Peyer's patch (tissue), 4 donors: Measurements from ENCODE around the gene HRH4. TPM values are rescaled to one million over a fixed set of nuclear protein-coding genes. Genes with fewer than 3 reads are reported as not detected.
A peak's percentile ranks its signal among the peaks of the same experiment; 100 is the strongest.

ENCODE experiments used
- DNase-seq, 3 donors: peaks; one replicate each; pipeline ENCODE4 v3.0.0-alpha.2; 2017 to 2019
- H3K27ac ChIP-seq, 4 donors: fragments of 200-600 bp; sonication (generic); one replicate each; pipeline ENCODE4 v1.5.1; 2016 to 2019
- H3K27me3 ChIP-seq, 2 donors: fragments of 200-600 bp; sonication (generic); one replicate each; pipeline ENCODE4 v1.5.1; 2019
- H3K36me3 ChIP-seq, 3 donors: fragments of 200-600 bp; sonication (generic); one replicate each; pipeline ENCODE4 v1.5.1; 2016 to 2019
- H3K4me1 ChIP-seq, 4 donors: fragments of 200-600 bp; sonication (generic); one replicate each; pipeline ENCODE4 v1.5.1; 2016 to 2019
- H3K4me3 ChIP-seq, 4 donors: fragments of 200-600 bp; sonication (generic); 1 replicate in 3 of 4; 2 replicates in 1 of 4; pipeline ENCODE4 v1.5.1; 2016 to 2019; ENCODE audit warnings: mild to moderate bottlenecking in 1 of 4
- H3K9me3 ChIP-seq, 4 donors: fragments of 200-600 bp; sonication (generic); one replicate each; pipeline ENCODE4 v1.5.1; 2016 to 2019; ENCODE audit warnings: mild to moderate bottlenecking in 1 of 4
- POLR2A ChIP-seq, 2 donors: fragments of 450-650 bp; IDR thresholded peaks; one replicate each; pipeline ENCODE4 v1.5.1; 2017; ENCODE audit warnings: antibody characterized with exemption in 2 of 2, mild to moderate bottlenecking in 2 of 2, moderate library complexity in 2 of 2
- total RNA-seq, 4 donors: library from RNA; depleted of rRNA; stranded (reverse); fragments of >200 nt; gene quantifications; one replicate each; pipeline ENCODE4 v1.1.0, GENCODE V29; 2016
- TF ChIP-seq, protein P1 (sequence below), 6 experiments: fragments of 450-650 bp in 4 of 6; fragments of 200-600 bp in 2 of 6; sonication (generic) in 1 of 6; IDR thresholded peaks; one replicate each; pipeline ENCODE4 v1.5.1; 2017 to 2019; ENCODE audit warnings: antibody characterized with exemption in 6 of 6, mild to moderate bottlenecking in 3 of 6, moderate library complexity in 1 of 6

HRH4 gene
- total RNA-seq, 4 donors from 2014 or later, result not detected

DNA sequence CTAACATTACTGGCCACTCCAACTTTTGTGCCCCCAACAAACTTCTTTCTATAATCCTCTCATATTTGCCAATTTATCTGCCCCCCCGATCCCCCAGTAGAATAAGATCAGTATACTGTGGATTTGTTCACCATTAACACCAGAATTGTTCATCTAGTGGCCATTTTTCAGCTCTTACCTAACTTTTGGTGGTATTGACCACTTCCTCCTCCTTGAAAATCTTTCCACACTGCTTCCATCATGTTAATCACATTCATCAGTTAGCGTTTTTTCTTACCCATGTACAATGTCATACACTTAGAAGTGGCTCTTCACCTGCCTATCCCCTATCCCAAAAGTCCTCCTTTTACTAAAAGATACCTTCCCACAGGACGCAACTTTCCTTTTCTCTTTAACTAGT, 27.8 kb upstream of the HRH4 start:
- peaks cover 0 to 12% (median 0%) of the 10 kb centered on the region in 3 donors for H3K36me3 ChIP-seq
- H3K4me1 ChIP-seq, result no peaks in the 10 kb centered on the region
- no peak for TF ChIP-seq POLR2A (IDR thresholded peaks at IDR 0.05)
- TF ChIP-seq, protein P1, sequence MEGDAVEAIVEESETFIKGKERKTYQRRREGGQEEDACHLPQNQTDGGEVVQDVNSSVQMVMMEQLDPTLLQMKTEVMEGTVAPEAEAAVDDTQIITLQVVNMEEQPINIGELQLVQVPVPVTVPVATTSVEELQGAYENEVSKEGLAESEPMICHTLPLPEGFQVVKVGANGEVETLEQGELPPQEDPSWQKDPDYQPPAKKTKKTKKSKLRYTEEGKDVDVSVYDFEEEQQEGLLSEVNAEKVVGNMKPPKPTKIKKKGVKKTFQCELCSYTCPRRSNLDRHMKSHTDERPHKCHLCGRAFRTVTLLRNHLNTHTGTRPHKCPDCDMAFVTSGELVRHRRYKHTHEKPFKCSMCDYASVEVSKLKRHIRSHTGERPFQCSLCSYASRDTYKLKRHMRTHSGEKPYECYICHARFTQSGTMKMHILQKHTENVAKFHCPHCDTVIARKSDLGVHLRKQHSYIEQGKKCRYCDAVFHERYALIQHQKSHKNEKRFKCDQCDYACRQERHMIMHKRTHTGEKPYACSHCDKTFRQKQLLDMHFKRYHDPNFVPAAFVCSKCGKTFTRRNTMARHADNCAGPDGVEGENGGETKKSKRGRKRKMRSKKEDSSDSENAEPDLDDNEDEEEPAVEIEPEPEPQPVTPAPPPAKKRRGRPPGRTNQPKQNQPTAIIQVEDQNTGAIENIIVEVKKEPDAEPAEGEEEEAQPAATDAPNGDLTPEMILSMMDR (IDR thresholded peaks at IDR 0.05), result no peak
- H3K9me3 ChIP-seq, result no peaks in the 10 kb centered on the region
- no peaks in the 10 kb centered on the region for H3K27me3 ChIP-seq
- no peak overlapping the region for H3K27ac ChIP-seq
- H3K4me3 ChIP-seq, result no peak overlapping the region
- DNase-seq, result no peak

DNA sequence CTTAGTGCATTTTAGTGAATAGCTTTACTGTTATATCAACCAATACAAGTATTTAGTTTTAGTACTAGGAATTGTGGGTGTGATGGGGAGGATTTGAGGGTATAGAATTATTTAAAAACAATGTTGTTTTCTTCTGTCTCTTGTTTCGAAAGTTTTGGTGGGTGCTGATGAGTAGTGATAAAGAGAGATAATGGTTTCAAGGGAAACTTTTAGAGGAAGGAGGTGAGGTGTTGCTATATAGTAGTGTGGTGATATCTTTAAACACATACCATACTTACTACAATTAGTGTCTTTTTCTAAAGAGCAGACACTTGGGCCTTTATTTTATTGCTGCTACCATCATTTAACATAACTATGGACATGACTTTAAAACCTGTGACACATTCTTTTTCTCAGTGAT, 23.5 kb upstream of the HRH4 start:
- no peak for DNase-seq
- Histone ChIP-seq H3K4me1 (no peaks in the 10 kb centered on the region), H3K27me3 (no peaks in the 10 kb centered on the region), H3K36me3 (peaks cover 0 to 21% (median 0%) of the 10 kb centered on the region in 3 donors), H3K27ac (no peak overlapping the region), H3K4me3 (no peak overlapping the region), H3K9me3 (no peaks in the 10 kb centered on the region)
- TF ChIP-seq POLR2A (IDR thresholded peaks at IDR 0.05), result no peak
- TF ChIP-seq, protein P1 (IDR thresholded peaks at IDR 0.05), result no peak

DNA sequence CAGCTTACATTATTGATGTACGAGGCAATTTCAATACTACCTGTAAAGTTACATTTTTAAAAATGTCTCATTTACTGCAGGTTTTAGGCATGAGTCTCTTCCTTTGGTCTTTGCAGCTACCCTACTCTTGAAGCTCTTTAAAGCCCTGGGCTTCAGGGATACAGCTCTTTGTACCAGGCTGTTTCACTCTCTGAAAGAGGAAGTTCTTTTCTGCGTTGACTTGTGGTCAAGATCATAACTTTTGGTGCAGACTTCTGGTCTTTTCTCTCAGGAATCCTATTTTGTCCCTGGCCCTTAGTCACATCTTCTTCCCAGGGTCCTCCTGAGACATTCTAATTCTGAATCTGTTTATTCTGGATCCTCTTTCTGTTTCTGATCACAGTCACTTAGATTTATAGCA, 16.6 kb upstream of the HRH4 start:
- no peak overlapping the region for H3K27ac ChIP-seq
- H3K9me3 ChIP-seq, result no peaks in the 10 kb centered on the region
- DNase-seq, result no peak
- H3K36me3 ChIP-seq, result peaks cover 0 to 41% (median 0%) of the 10 kb centered on the region in 3 donors
- no peak overlapping the region for H3K4me3 ChIP-seq
- no peaks in the 10 kb centered on the region for H3K4me1 ChIP-seq
- no peaks in the 10 kb centered on the region for H3K27me3 ChIP-seq
- TF ChIP-seq, protein P1 (IDR thresholded peaks at IDR 0.05), result no peak
- no peak for TF ChIP-seq POLR2A (IDR thresholded peaks at IDR 0.05)

DNA sequence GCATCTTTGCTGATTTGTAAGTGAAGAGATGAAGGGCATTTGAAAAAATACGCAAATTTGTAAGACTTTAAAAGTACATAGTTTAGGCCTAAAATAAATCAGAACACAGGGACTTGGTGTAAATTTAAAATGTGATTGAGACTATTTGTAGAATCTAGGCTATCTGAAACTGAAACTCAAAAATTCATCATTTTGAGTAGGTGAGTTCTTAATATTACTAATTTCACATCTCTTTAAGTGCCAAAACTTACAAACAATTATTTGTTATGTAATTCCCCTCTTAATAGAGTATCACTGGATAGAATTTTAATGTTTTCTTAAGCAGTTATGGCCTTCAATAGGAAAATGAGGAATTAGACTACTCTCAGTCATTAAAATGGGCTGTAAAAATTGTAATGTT, 14.0 kb upstream of the HRH4 start:
- Histone ChIP-seq H3K9me3 (no peaks in the 10 kb centered on the region), H3K27me3 (no peaks in the 10 kb centered on the region), H3K36me3 (peaks cover 0 to 51% (median 0%) of the 10 kb centered on the region in 3 donors), H3K4me1 (no peaks in the 10 kb centered on the region), H3K4me3 (no peak overlapping the region), H3K27ac (no peak overlapping the region)
- DNase-seq, result no peak
- TF ChIP-seq POLR2A (IDR thresholded peaks at IDR 0.05), result no peak
- TF ChIP-seq, protein P1 (IDR thresholded peaks at IDR 0.05), result no peak

DNA sequence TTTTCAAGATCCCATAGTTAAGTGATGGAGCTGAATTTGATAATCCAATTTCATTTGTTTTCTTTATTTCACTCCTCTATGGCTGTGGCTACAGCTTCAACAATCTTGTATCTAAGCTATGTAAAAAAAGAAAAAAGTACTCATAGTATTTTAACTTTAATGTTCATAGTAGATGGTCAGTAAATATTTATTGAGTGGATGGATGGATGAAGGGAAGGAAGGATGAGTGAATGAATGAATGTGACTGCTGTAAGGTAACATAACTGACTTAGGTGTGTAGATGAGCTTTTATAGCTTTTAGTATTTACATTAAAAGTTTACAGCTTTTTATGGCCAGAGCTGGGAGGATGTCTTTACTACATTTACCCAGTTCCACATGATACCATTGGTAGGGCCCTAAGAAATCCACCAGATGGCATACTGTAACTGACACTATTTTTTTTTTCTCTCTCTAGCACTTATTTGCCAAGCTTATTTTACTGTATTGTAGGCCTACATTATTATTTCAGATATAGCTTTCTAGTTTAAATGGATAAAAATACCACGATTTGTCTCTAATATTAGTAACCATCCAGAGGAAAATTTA, 13.4 kb upstream of the HRH4 start:
- no peak overlapping the region for H3K4me3 ChIP-seq
- DNase-seq, result no peak

More for the DNA sequence above, 13.4 kb upstream of the HRH4 start:
- Histone ChIP-seq H3K9me3 (no peaks in the 10 kb centered on the region), H3K27ac (no peak overlapping the region), H3K27me3 (no peaks in the 10 kb centered on the region), H3K4me1 (no peaks in the 10 kb centered on the region), H3K36me3 (peaks cover 0 to 51% (median 0%) of the 10 kb centered on the region in 3 donors)
- TF ChIP-seq, protein P1 (IDR thresholded peaks at IDR 0.05), result peak in 3 of 6 experiments; percentile 30 to 43 (median 32)
- no peak for TF ChIP-seq POLR2A (IDR thresholded peaks at IDR 0.05)
